ENCODE data around the gene UBR4.

DNA sequence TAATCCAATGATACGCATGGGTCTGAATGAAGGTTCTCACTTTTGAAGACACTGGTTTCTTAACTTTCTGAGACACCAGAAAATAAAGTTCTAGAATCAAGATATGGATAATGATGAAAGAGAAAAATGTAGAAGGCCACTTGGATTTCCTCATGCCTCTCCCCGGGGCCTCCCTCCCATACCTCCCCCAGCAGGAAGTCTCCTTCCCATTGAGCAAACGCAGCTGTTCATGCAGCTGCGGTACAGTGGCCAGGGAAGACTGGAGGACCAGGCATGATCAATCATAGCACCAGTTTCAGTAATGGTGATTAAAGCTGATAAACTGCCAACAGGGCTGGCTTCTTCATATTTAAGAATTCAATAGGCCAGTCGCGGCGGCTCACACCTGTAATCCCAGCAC, 10.9 kb upstream of the UBR4 start:
- TF ChIP-seq EP300 (conservative IDR thresholded peaks at IDR 0.05; ENCODE audit: poor library complexity, severe bottlenecking) (no peak), SMC3 (conservative IDR thresholded peaks at IDR 0.05; ENCODE audit: poor library complexity) (no peak), POLR2AphosphoS5 (IDR thresholded peaks at IDR 0.05) (no peak), TAF1 (IDR thresholded peaks at IDR 0.05; ENCODE audit: low read depth) (no peak), EZH2 (IDR thresholded peaks at IDR 0.05; ENCODE audit: borderline replicate concordance, insufficient read depth, low read length, poor library complexity, severe bottlenecking) (no peak), MXI1 (conservative IDR thresholded peaks at IDR 0.05; ENCODE audit: poor library complexity, severe bottlenecking) (no peak)
- TF ChIP-seq, protein P1, sequence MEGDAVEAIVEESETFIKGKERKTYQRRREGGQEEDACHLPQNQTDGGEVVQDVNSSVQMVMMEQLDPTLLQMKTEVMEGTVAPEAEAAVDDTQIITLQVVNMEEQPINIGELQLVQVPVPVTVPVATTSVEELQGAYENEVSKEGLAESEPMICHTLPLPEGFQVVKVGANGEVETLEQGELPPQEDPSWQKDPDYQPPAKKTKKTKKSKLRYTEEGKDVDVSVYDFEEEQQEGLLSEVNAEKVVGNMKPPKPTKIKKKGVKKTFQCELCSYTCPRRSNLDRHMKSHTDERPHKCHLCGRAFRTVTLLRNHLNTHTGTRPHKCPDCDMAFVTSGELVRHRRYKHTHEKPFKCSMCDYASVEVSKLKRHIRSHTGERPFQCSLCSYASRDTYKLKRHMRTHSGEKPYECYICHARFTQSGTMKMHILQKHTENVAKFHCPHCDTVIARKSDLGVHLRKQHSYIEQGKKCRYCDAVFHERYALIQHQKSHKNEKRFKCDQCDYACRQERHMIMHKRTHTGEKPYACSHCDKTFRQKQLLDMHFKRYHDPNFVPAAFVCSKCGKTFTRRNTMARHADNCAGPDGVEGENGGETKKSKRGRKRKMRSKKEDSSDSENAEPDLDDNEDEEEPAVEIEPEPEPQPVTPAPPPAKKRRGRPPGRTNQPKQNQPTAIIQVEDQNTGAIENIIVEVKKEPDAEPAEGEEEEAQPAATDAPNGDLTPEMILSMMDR (IDR thresholded peaks at IDR 0.05; ENCODE audit: poor library complexity, severe bottlenecking) = no peak
- TF ChIP-seq, protein P2, sequence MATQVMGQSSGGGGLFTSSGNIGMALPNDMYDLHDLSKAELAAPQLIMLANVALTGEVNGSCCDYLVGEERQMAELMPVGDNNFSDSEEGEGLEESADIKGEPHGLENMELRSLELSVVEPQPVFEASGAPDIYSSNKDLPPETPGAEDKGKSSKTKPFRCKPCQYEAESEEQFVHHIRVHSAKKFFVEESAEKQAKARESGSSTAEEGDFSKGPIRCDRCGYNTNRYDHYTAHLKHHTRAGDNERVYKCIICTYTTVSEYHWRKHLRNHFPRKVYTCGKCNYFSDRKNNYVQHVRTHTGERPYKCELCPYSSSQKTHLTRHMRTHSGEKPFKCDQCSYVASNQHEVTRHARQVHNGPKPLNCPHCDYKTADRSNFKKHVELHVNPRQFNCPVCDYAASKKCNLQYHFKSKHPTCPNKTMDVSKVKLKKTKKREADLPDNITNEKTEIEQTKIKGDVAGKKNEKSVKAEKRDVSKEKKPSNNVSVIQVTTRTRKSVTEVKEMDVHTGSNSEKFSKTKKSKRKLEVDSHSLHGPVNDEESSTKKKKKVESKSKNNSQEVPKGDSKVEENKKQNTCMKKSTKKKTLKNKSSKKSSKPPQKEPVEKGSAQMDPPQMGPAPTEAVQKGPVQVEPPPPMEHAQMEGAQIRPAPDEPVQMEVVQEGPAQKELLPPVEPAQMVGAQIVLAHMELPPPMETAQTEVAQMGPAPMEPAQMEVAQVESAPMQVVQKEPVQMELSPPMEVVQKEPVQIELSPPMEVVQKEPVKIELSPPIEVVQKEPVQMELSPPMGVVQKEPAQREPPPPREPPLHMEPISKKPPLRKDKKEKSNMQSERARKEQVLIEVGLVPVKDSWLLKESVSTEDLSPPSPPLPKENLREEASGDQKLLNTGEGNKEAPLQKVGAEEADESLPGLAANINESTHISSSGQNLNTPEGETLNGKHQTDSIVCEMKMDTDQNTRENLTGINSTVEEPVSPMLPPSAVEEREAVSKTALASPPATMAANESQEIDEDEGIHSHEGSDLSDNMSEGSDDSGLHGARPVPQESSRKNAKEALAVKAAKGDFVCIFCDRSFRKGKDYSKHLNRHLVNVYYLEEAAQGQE (IDR thresholded peaks at IDR 0.05; ENCODE audit: borderline replicate concordance) = no peak
